ENCODE data around the gene PSEN1. TPM values are rescaled to one million over a fixed set of nuclear protein-coding genes. Genes with fewer than 3 reads are reported as not detected.

Gene PSEN1
- total and polyA plus RNA-seq, 2 of the 8 experiments (the other 6 are each of a cell fraction or from before 2014, with no cell fraction given), result 10.1 to 38.7 TPM

GRCh38 chr14:73176685-73177084 lies 40.4 kb downstream of the PSEN1 start:
- CTCF ChIA-PET (ENCODE audit: partially characterized antibody), result interaction anchor here (1.0 to 1.5 kb wide), 4 partner anchors 8 to 55 kb away, joined by 3 read pairs; no protein-coding TSS in a partner anchor
- H4K8ac ChIP-seq (ENCODE audit: extremely low read depth, insufficient read depth, low read length), result no peak overlapping the region
- POLR2A ChIA-PET (ENCODE audit: partially characterized antibody), result interaction anchor here (1.0 kb wide), 1 partner anchor 41 kb away, joined by 3 read pairs; the partner anchor contains the start of gene PSEN1
- H3K4me2 ChIP-seq (ENCODE audit: insufficient read depth in 1 of 2, low read depth in 2 of 2, low read length in 2 of 2), result no peak overlapping the region
- H3K23me2 ChIP-seq (ENCODE audit: low read depth, low read length), result no peaks in the 10 kb centered on the region
- peaks cover 0 to 2% (median 0%) of the 10 kb centered on the region in 4 experiments; a peak in 2 of 7 replicates for H3K4me1 ChIP-seq (replicated peaks in 1 of 4; ENCODE audit: control insufficient read depth in 3 of 4, insufficient read depth in 4 of 4, low read length in 3 of 4)
- no peak overlapping the region for H2BK15ac ChIP-seq (ENCODE audit: low read length)
- no peak overlapping the region for H3K18ac ChIP-seq (ENCODE audit: extremely low read depth, low read length)
- H2AK5ac ChIP-seq (ENCODE audit: low read depth, low read length), result no peak overlapping the region
- no peaks in the 10 kb centered on the region for H3K27me3 ChIP-seq (replicated peaks in 1 of 4; ENCODE audit: control insufficient read depth in 3 of 4, extremely low read depth in 1 of 4, insufficient read depth in 3 of 4, low read length in 3 of 4)
- H3K79me2 ChIP-seq (ENCODE audit: control insufficient read depth in 1 of 2, insufficient read depth in 2 of 2, low read length in 2 of 2), result no peaks in the 10 kb centered on the region
- H3K4me3 ChIP-seq (ENCODE audit: extremely low read depth in 1 of 4, insufficient read depth in 2 of 4, low read depth in 3 of 4, low read length in 4 of 4), result no peak overlapping the region
- no peak overlapping the region for H2BK5ac ChIP-seq (ENCODE audit: low read depth, low read length)
- H3K4ac ChIP-seq (replicated peaks; ENCODE audit: insufficient read length, low read depth, low read length), result no peak overlapping the region
- H2BK120ac ChIP-seq (replicated peaks; ENCODE audit: low read depth, low read length), result no peak overlapping the region
- no peak overlapping the region for H2BK12ac ChIP-seq (ENCODE audit: low read depth, low read length)
- H3K36me3 ChIP-seq (ENCODE audit: control insufficient read depth in 2 of 4, insufficient read depth in 4 of 4, low read length in 3 of 4), result peaks cover 2 to 41% (median 16%) of the 10 kb centered on the region in 4 experiments; a peak in 6 of 8 replicates
- H3K23ac ChIP-seq (ENCODE audit: insufficient read length), result no peak overlapping the region
- H4K20me1 ChIP-seq (replicated peaks in 1 of 2; ENCODE audit: control insufficient read depth in 1 of 2, insufficient read depth in 2 of 2, low read length in 2 of 2), result no peaks in the 10 kb centered on the region
- no peak overlapping the region for H4K91ac ChIP-seq (replicated peaks; ENCODE audit: insufficient read length, low read length)
- H3K56ac ChIP-seq (replicated peaks; ENCODE audit: insufficient read length, low read depth, low read length), result no peak overlapping the region
- H3K9me3 ChIP-seq (ENCODE audit: insufficient read depth in 2 of 2, low read depth in 1 of 2, low read length in 1 of 2), result no peaks in the 10 kb centered on the region
- no peak overlapping the region for H3K27ac ChIP-seq (ENCODE audit: low read depth, low read length)
- no peak overlapping the region for H2AFZ ChIP-seq (ENCODE audit: low read length)
- no peak overlapping the region for H4K5ac ChIP-seq (ENCODE audit: insufficient read length, low read depth, low read length)
- 89% methylated on average over 3 of the region's 3 CpGs; no CpG with 5 or more reads in 1 of the 2 experiments for WGBS, 2 experiments (ENCODE audit: extremely low coverage in 1 of 2, insufficient coverage in 1 of 2, insufficient read length in 1 of 2, insufficient replicate concordance in 2 of 2, low coverage in 1 of 2, low lambda C conversion rate in 2 of 2, missing lambda C conversion rate in 1 of 2)
- no peaks in the 10 kb centered on the region for H3K79me1 ChIP-seq (ENCODE audit: low read depth, low read length)
- H2BK20ac ChIP-seq (ENCODE audit: low read length), result no peak overlapping the region
- H3K9ac ChIP-seq (replicated peaks in 1 of 4; ENCODE audit: extremely low read depth in 1 of 4, low read depth in 3 of 4, low read length in 3 of 4), result no peak overlapping the region
- no peak overlapping the region for H3K14ac ChIP-seq (ENCODE audit: insufficient read length)
- DNase-seq (ENCODE audit: low read depth in 1 of 2, low spot score in 2 of 2) (no peak), FAIRE-seq (no peak)

All from H1 (cell line).